K562 (cell line): ENCODE results near the gene IL36RN.

Experiments used
- ATF2 ChIP-seq: sonication (generic); formaldehyde crosslinking; IDR thresholded peaks from 2 replicates; pipeline ENCODE4 v1.8.1; 2022; ENCODE audit warnings: missing genetic modification reagents
- CTCF ChIP-seq, 3 experiments: IDR thresholded peaks in 2 of 3; conservative IDR thresholded peaks in 1 of 3; 2 replicates each; pipeline ENCODE4 v1.5.1; 2011 to 2012; ENCODE audit warnings: low read length in 3 of 3, mild to moderate bottlenecking in 3 of 3, control low read depth in 2 of 3, improper control_type of control experiment in 1 of 3, inconsistent platforms in 1 of 3, low read depth in 1 of 3, mixed read lengths in 1 of 3, moderate library complexity in 1 of 3; ENCODE audit not compliant: insufficient read depth in 2 of 3
- ETV6 ChIP-seq, 3 experiments: fragments of 150-350 bp in 1 of 3; sonication (generic) in 1 of 3; formaldehyde crosslinking in 1 of 3; IDR thresholded peaks; 2 replicates each; pipeline versions ENCODE4 v1.6.1 to v1.8.0; 2014 to 2022; ENCODE audit warnings: borderline replicate concordance in 2 of 3, low read depth in 2 of 3, antibody characterized with exemption in 1 of 3, low read length in 1 of 3, mild to moderate bottlenecking in 1 of 3, missing genetic modification reagents in 1 of 3
- GATA2 ChIP-seq: sonication (generic); formaldehyde crosslinking; IDR thresholded peaks from 2 replicates; pipeline ENCODE4 v1.4.0; 2020; ENCODE audit warnings: mild to moderate bottlenecking, missing genetic modification reagents
- IRF2 ChIP-seq: sonication (generic); formaldehyde crosslinking; IDR thresholded peaks from 2 replicates; pipeline ENCODE4 v1.8.1; 2022; ENCODE audit warnings: mild to moderate bottlenecking, missing genetic modification reagents
- MTA1 ChIP-seq: fragments of 450-650 bp; IDR thresholded peaks from 2 replicates; pipeline ENCODE4 v1.6.1; 2017; ENCODE audit warnings: borderline replicate concordance
- NR1H2 ChIP-seq: sonication (generic); formaldehyde crosslinking; IDR thresholded peaks from 2 replicates; pipeline ENCODE4 v1.4.0; 2020; ENCODE audit warnings: mild to moderate bottlenecking, missing genetic modification reagents
- POLR2AphosphoS5 ChIP-seq: IDR thresholded peaks from 2 replicates; pipeline ENCODE4 v1.6.1; 2011; ENCODE audit warnings: mild to moderate bottlenecking, low read depth, low read length, moderate library complexity; ENCODE audit not compliant: control insufficient read depth, insufficient read depth
- PYGO2 ChIP-seq: fragments of 450-650 bp; IDR thresholded peaks from 2 replicates; pipeline ENCODE4 v1.6.1; 2016; ENCODE audit warnings: mild to moderate bottlenecking, missing genetic modification characterization, moderate library complexity, missing compliant biosample characterization
- SIN3A ChIP-seq, 2 experiments: fragments of 150-350 bp in 1 of 2; IDR thresholded peaks; 2 replicates each; pipeline ENCODE4 v1.6.1; 2011 to 2016; ENCODE audit warnings: borderline replicate concordance in 2 of 2, low read depth in 2 of 2, low read length in 2 of 2, mild to moderate bottlenecking in 2 of 2, moderate library complexity in 2 of 2; ENCODE audit not compliant: control insufficient read depth in 1 of 2
- SREBF2 ChIP-seq: sonication (generic); formaldehyde crosslinking; IDR thresholded peaks from 2 replicates; pipeline ENCODE4 v1.4.0; 2020; ENCODE audit warnings: mild to moderate bottlenecking, missing genetic modification reagents
- TEAD1 ChIP-seq, 2 experiments: fragments of 450-650 bp in 1 of 2; sonication (generic) in 1 of 2; formaldehyde crosslinking; IDR thresholded peaks; 2 replicates each; pipeline versions ENCODE4 v1.4.0 to v1.8.0; 2020 to 2022; ENCODE audit warnings: mild to moderate bottlenecking in 2 of 2, missing genetic modification reagents in 1 of 2
- ZNF512 ChIP-seq: IDR thresholded peaks from 2 replicates; pipeline ENCODE4 v1.6.1; 2016; ENCODE audit warnings: missing genetic modification characterization, missing compliant biosample characterization

GRCh38 chr2:113052396-113052917 lies 6.5 kb upstream of the IL36RN start, which contains the start of gene IL36B:
- TF ChIP-seq ATF2 (CRISPR knock-in tag) (no peak), POLR2AphosphoS5 (no peak), CTCF (IDR thresholded peaks at IDR 0.05 in 2 of 3, conservative IDR thresholded peaks at IDR 0.05 in 1 of 3; ENCODE audit: insufficient read depth in 2 of 3, low read depth in 1 of 3, low read length in 3 of 3) (no peak), SREBF2 (CRISPR knock-in tag) (no peak), MTA1 (no peak), SIN3A (IDR thresholded peaks at IDR 0.05; ENCODE audit: borderline replicate concordance in 2 of 2, control insufficient read depth in 1 of 2, low read depth in 2 of 2, low read length in 2 of 2) (no peak), GATA2 (CRISPR knock-in tag) (no peak), ETV6 (IDR thresholded peaks at IDR 0.05; ENCODE audit: borderline replicate concordance in 1 of 2, low read depth in 2 of 2, low read length in 1 of 2) (no peak), ETV6 (CRISPR knock-in tag; IDR thresholded peaks at IDR 0.05; ENCODE audit: borderline replicate concordance) (no peak), ZNF512 (tag) (no peak), IRF2 (CRISPR knock-in tag) (no peak), NR1H2 (no peak), TEAD1 (CRISPR knock-in tag; IDR thresholded peaks at IDR 0.05) (no peak), PYGO2 (tag) (no peak)
